ENCODE measurements around the gene C2orf42. TPM values are rescaled to one million over a fixed set of nuclear protein-coding genes. Genes with fewer than 3 reads are reported as not detected.

The C2orf42 gene
- total and polyA plus RNA-seq, 9 donors = 8.3 to 26.1 (median 21.4) TPM

DNA sequence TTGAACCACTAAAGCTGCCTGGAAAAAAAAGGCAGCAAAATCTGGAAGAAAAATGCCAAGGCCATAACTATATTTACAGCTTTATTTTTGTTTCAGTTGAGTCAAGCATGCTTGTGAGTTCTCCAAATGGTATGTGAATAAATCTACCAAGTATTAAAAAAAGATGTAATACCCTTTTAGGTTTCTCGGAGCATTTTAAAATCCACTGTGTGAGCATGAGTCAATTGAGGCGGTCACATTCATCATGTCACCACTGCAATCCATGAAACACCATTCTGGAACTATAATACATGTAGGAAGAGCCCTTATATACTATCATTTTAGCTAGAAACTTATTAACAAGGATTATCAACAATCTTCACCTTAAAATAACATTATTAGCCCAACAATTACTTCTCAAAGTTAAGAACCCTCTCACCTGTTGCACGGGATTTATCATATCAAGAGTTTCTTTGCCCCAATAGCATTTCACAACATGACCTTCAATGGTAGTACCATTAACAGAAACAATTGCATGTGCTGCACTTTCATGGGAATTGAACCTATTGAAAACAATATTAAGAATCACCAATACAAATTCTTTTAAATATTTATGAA is 24.2 kb upstream of the C2orf42 start:
- TF ChIP-seq EP300 (IDR thresholded peaks at IDR 0.05) = no peak
- TF ChIP-seq, protein P1, sequence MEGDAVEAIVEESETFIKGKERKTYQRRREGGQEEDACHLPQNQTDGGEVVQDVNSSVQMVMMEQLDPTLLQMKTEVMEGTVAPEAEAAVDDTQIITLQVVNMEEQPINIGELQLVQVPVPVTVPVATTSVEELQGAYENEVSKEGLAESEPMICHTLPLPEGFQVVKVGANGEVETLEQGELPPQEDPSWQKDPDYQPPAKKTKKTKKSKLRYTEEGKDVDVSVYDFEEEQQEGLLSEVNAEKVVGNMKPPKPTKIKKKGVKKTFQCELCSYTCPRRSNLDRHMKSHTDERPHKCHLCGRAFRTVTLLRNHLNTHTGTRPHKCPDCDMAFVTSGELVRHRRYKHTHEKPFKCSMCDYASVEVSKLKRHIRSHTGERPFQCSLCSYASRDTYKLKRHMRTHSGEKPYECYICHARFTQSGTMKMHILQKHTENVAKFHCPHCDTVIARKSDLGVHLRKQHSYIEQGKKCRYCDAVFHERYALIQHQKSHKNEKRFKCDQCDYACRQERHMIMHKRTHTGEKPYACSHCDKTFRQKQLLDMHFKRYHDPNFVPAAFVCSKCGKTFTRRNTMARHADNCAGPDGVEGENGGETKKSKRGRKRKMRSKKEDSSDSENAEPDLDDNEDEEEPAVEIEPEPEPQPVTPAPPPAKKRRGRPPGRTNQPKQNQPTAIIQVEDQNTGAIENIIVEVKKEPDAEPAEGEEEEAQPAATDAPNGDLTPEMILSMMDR (IDR thresholded peaks at IDR 0.05) = no peak
- no peak for TF ChIP-seq POLR2A (IDR thresholded peaks at IDR 0.05)
- 33 to 48% (median 38%) methylated on average over 3 of the region's 3 CpGs for WGBS, 3 donors
- Histone ChIP-seq H3K27me3 (no peaks in the 10 kb centered on the region), H3K9me3 (no peaks in the 10 kb centered on the region), H3K4me3 (no peak overlapping the region), H3K4me1 (ENCODE audit: insufficient read depth) (peaks cover 2% of the 10 kb centered on the region), H3K27ac (no peak overlapping the region), H3K36me3 (no peaks in the 10 kb centered on the region)
- intact Hi-C loops (cut with DNase I) = no loop called here
- DNase-seq = no peak

- TF ChIP-seq EP300 (IDR thresholded peaks at IDR 0.05) (no peak), POLR2A (IDR thresholded peaks at IDR 0.05) (no peak)
- TF ChIP-seq, protein P1 (IDR thresholded peaks at IDR 0.05) = no peak
- peaks cover 2% of the 10 kb centered on the region for H3K4me1 ChIP-seq (ENCODE audit: insufficient read depth)
- H3K27me3 ChIP-seq = no peaks in the 10 kb centered on the region
- no peak overlapping the region for H3K27ac ChIP-seq
- intact Hi-C loops (cut with DNase I) = no loop called here
- H3K4me3 ChIP-seq = no peak overlapping the region
- H3K9me3 ChIP-seq = no peaks in the 10 kb centered on the region
- WGBS, 3 donors = 77 to 86% (median 78%) methylated on average over 1 of the region's 1 CpG
- no peak for DNase-seq
- no peaks in the 10 kb centered on the region for H3K36me3 ChIP-seq
These were observed 23.5 kb upstream of the C2orf42 start for GRCh38 chr2:70214365-70214764.

DNA sequence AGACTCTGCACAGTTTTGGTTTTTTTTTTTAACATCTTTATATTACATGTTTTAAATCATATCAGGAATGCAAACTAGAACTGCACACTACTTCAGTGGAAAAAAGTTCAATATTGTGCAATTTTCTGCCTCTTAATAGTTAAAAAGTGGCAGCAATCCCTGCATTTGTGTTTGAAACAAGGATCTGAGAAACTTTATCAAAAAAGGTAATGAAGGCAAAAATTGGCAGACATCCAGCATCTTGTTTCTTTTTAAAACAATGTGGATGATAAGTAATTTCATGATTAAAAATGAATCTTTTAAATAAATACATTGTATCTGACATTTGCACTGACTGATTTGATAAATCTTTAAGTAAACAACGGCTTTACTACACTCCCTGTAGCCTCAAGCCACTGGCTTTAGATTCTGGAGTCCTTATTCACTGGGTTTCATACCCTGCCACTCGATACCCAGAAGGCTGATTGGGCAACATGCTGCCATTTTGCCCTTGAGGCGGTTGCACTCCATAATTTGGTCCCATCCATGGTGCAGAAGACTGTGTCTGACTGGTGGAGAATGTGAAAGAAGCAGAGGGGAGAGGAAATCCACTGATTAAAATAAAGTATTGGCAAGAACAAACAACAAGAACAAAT is 21.6 kb upstream of the C2orf42 start:
- TF ChIP-seq POLR2A (IDR thresholded peaks at IDR 0.05) = no peak
- TF ChIP-seq, protein P1 (IDR thresholded peaks at IDR 0.05) = no peak
- no peak overlapping the region for H3K4me3 ChIP-seq
- intact Hi-C loops (cut with DNase I) = no loop called here
- H3K4me1 ChIP-seq (ENCODE audit: insufficient read depth) = peaks cover 2% of the 10 kb centered on the region
- no peak overlapping the region for H3K27ac ChIP-seq
- no peaks in the 10 kb centered on the region for H3K36me3 ChIP-seq
- H3K27me3 ChIP-seq = no peaks in the 10 kb centered on the region
- no peaks in the 10 kb centered on the region for H3K9me3 ChIP-seq
- 61 to 70% (median 62%) methylated on average over 3 of the region's 3 CpGs for WGBS, 3 donors
- DNase-seq = no peak

- Histone ChIP-seq H3K27ac (no peak overlapping the region), H3K4me3 (no peak overlapping the region), H3K4me1 (ENCODE audit: insufficient read depth) (peaks cover 2% of the 10 kb centered on the region), H3K9me3 (no peaks in the 10 kb centered on the region), H3K36me3 (no peaks in the 10 kb centered on the region), H3K27me3 (no peaks in the 10 kb centered on the region)
- TF ChIP-seq EP300 (IDR thresholded peaks at IDR 0.05) = no peak
- TF ChIP-seq POLR2A (IDR thresholded peaks at IDR 0.05) = no peak
- TF ChIP-seq, protein P1 (IDR thresholded peaks at IDR 0.05) = no peak
- DNase-seq = no peak
- intact Hi-C loops (cut with DNase I) = no loop called here
- 30 to 53% (median 44%) methylated on average over 2 of the region's 2 CpGs for whole genome bisulfite sequencing, 3 donors
These were observed 20.8 kb upstream of the C2orf42 start for GRCh38 chr2:70211595-70211994.
